HepG2 (cell line): ENCODE data around the gene L3MBTL4. TPM values are rescaled to one million over a fixed set of nuclear protein-coding genes. Genes with fewer than 3 reads are reported as not detected.

Experiments
- ATAC-seq: fragments of 200-7000 bp; cut with Tn5 transposase; 3 replicates; pipeline ENCODE4 v1.9.1; 2020; ENCODE audit warnings: mild to moderate bottlenecking, moderate library complexity
- BruUV-seq: library from RNA; stranded (reverse); fragments of 400-500 nt; replicated peaks from 2 replicates; lab custom pipeline; 2021; lab: Mats Ljungman, UMichigan
- CTCF ChIA-PET: fragments of 300-600 bp; formaldehyde crosslinking; extraction: SDS; loops from one replicate; lab custom pipeline; 2021; ENCODE audit warnings: low total read pairs, inconsistent platforms, low intra/inter-chr PET ratio; lab: Yijun Ruan, JAX
- POLR2A ChIA-PET: fragments of 350-600 bp; sonication (Branson Sonifier 250); formaldehyde crosslinking; loops from one replicate; lab custom pipeline; 2020; ENCODE audit warnings: antibody characterized with exemption, inconsistent platforms; lab: Yijun Ruan, JAX
- DNase-seq: peaks from one replicate; pipeline ENCODE4 v3.0.0-alpha.2; 2015; ENCODE audit warnings: low spot score
- FAIRE-seq: peaks from 3 replicates; lab custom pipeline; 2011; peaks lifted over from hg19 to GRCh38; lab: Jason Lieb, UNC
- H2AFZ ChIP-seq: one replicate; pipeline ENCODE4 v1.6.1; 2011; ENCODE audit warnings: low read length, inconsistent platforms
- H3K27ac ChIP-seq: fragments of 300-600 bp; 3 replicates; pipeline ENCODE4 v1.8.0; 2011; ENCODE audit warnings: mixed run types, mild to moderate bottlenecking, mixed read lengths, low read length, inconsistent platforms; ENCODE audit not compliant: insufficient read depth; ENCODE audit errors: extremely low read length
- H3K27me3 ChIP-seq, 2 experiments: fragments of 200-600 bp in 1 of 2; 2 replicates in 1 of 2; 3 replicates in 1 of 2; pipeline versions ENCODE4 v1.6.0 to v1.8.0; 2011; ENCODE audit warnings: low read length in 2 of 2, mild to moderate bottlenecking in 2 of 2, moderate library complexity in 2 of 2, inconsistent platforms in 1 of 2; ENCODE audit not compliant: insufficient read depth in 2 of 2, control insufficient read depth in 1 of 2
- H3K36me3 ChIP-seq, 2 experiments: fragments of 200-600 bp in 1 of 2; replicated peaks in 1 of 2; 2 replicates in 1 of 2; 3 replicates in 1 of 2; pipeline versions ENCODE4 v1.5.1 to v1.8.0; 2011; ENCODE audit warnings: low read length in 2 of 2, inconsistent platforms in 1 of 2; ENCODE audit not compliant: insufficient read depth in 2 of 2, control insufficient read depth in 1 of 2
- H3K4me1 ChIP-seq: 2 replicates; pipeline ENCODE4 v1.5.1; 2012; ENCODE audit warnings: low read length, inconsistent platforms; ENCODE audit not compliant: insufficient read depth
- H3K4me2 ChIP-seq: 2 replicates; pipeline ENCODE4 v1.6.0; 2011; ENCODE audit warnings: low read depth, low read length, inconsistent platforms
- H3K4me3 ChIP-seq, 3 experiments: fragments of 200-600 bp in 1 of 3; sonication (generic), shearing (Covaris generic) in 1 of 3; replicated peaks in 1 of 3; 2 replicates each; pipeline ENCODE4 v1.5.1; 2011 to 2016; ENCODE audit warnings: low read length in 3 of 3, inconsistent platforms in 2 of 3, low read depth in 2 of 3, mild to moderate bottlenecking in 2 of 3, control low read depth in 1 of 3, mixed read lengths in 1 of 3; ENCODE audit not compliant: insufficient read depth in 1 of 3
- H3K79me2 ChIP-seq: one replicate; pipeline ENCODE4 v1.6.1; 2011; ENCODE audit warnings: low read length, inconsistent platforms; ENCODE audit not compliant: insufficient read depth
- H3K9ac ChIP-seq: 2 replicates; pipeline ENCODE4 v1.6.0; 2011; ENCODE audit warnings: mild to moderate bottlenecking, low read depth, low read length, inconsistent platforms; ENCODE audit not compliant: insufficient read depth
- H3K9me3 ChIP-seq: 2 replicates; pipeline ENCODE4 v1.5.1; 2012; ENCODE audit warnings: mild to moderate bottlenecking, low read length
- H4K20me1 ChIP-seq: 2 replicates; pipeline ENCODE4 v1.6.0; 2011; ENCODE audit warnings: inconsistent platforms, mild to moderate bottlenecking, low read length, moderate library complexity; ENCODE audit not compliant: insufficient read depth
- IRF1 ChIP-seq: sonication (generic); formaldehyde crosslinking; IDR thresholded peaks from 2 replicates; pipeline ENCODE4 v1.4.0; 2020; ENCODE audit warnings: low read depth, mild to moderate bottlenecking, missing genetic modification reagents
- PHF5A ChIP-seq: IDR thresholded peaks from one replicate; pipeline ENCODE4 v1.6.1; 2018; ENCODE audit warnings: low read depth, missing genetic modification reagents; ENCODE audit not compliant: unreplicated experiment
- ZBTB21 ChIP-seq: sonication (generic); formaldehyde crosslinking; IDR thresholded peaks from 2 replicates; pipeline ENCODE4 v1.4.0; 2020; ENCODE audit warnings: missing genetic modification reagents
- ZNF460 ChIP-seq: sonication (generic); formaldehyde crosslinking; IDR thresholded peaks from 2 replicates; pipeline ENCODE4 v1.5.1; 2020; ENCODE audit warnings: missing genetic modification reagents, mild to moderate bottlenecking, borderline replicate concordance
- WGBS: methylation state at CpG from one replicate; pipeline ENCODE4 v1.1.6; 2017; ENCODE audit warnings: low lambda C conversion rate; 5-methylcytosine and 5-hydroxymethylcytosine counted together
- in situ Hi-C: cut with HindIII; loops from 2 replicates; pipeline ENCODE4 v1.10.0; 2017; ENCODE audit warnings: low pct_unique_long_range_greater_than_20kb; ENCODE audit not compliant: extremely low pct_ligation_motif_present
- intact Hi-C: fragments of 100-400 bp; cut with micrococcal nuclease; formaldehyde crosslinking; loops from one replicate; pipeline ENCODE4 v1.10.0; 2022; ENCODE audit not compliant: unreplicated experiment
- polyA plus RNA-seq, 8 experiments: library from polyadenylated mRNA; depleted of rRNA in 3 of 8; stranded (reverse) in 7 of 8; unstranded in 1 of 8; fragments of >200 nt; fragmentation: Illumina TruSeq in 4 of 8; extraction: Trizol in 4 of 8; gene quantifications; 2 replicates each; pipeline versions ENCODE4 v1.2.1 to v1.2.3, GENCODE V29; 2011 to 2016; ENCODE audit warnings: low read depth in 4 of 8, missing spikeins in 1 of 8, mixed read lengths in 1 of 8; ENCODE audit not compliant: insufficient read depth in 1 of 8
- total RNA-seq, 5 experiments: library from RNA; depleted of rRNA; stranded (reverse); fragments of >200 nt; fragmentation: Illumina TruSeq; extraction: Trizol; gene quantifications; 2 replicates each; pipeline ENCODE4 v1.2.3, GENCODE V29; 2016; ENCODE audit warnings: low read depth in 1 of 5

L3MBTL4 gene
- total and polyA plus RNA-seq, 2 of the 13 experiments (the other 11 are each of a cell fraction or from before 2014, with no cell fraction given) = 10.8 to 13.3 TPM

GRCh38 chr18:6222271-6222670 lies 192.4 kb downstream of the L3MBTL4 start:
- FAIRE-seq (no peak), ATAC-seq (no peak), DNase-seq (no peak)
- Histone ChIP-seq H4K20me1 (no peaks in the 10 kb centered on the region), H2AFZ (no peak overlapping the region), H3K9ac (no peak overlapping the region), H3K9me3 (no peaks in the 10 kb centered on the region), H3K4me1 (no peaks in the 10 kb centered on the region), H3K4me3 (no peak overlapping the region), H3K4me2 (no peak overlapping the region), H3K27me3 (no peaks in the 10 kb centered on the region), H3K79me2 (no peaks in the 10 kb centered on the region), H3K36me3 (peaks cover 3 to 15% of the 10 kb centered on the region in 2 experiments; a peak in 3 of 5 replicates), H3K27ac (no peak overlapping the region)
- TF ChIP-seq PHF5A = no peak
- no peak for TF ChIP-seq ZNF460 (CRISPR knock-in tag)
- ChIA-PET CTCF (no interaction called here), POLR2A (no interaction called here)
- in situ Hi-C loops (no loop called here), intact Hi-C loops (no loop called here)
- WGBS = 96% methylated on average over 4 of the region's 4 CpGs
- no TSS peak for BruUV-seq

DNA sequence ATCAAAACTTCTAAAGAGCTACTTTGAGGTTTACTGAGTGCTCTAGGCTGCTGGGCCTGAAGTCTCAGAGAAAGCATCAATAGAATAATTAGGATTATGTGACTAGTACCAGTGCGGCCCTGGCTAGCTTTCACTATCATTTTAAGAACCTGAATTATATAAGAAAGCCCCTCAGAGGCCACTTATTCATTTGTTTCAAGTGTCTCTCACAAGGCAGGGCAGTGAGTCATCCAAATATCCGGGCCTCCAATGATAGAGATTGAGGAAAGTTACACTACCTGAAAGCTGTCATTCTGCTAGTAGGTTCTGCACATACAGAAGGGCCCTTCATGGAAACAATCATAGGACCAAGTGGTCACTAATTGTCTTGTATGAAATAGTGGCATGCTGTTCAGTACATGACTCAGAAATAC lies 193.1 kb downstream of the L3MBTL4 start:
- Histone ChIP-seq H3K9me3 (no peaks in the 10 kb centered on the region), H3K79me2 (no peaks in the 10 kb centered on the region), H3K4me2 (no peak overlapping the region), H3K9ac (no peak overlapping the region), H2AFZ (no peak overlapping the region), H3K36me3 (peaks cover 4 to 16% of the 10 kb centered on the region in 2 experiments; a peak in 3 of 5 replicates), H3K27me3 (no peaks in the 10 kb centered on the region), H3K4me3 (no peak overlapping the region), H3K27ac (no peak overlapping the region), H3K4me1 (no peaks in the 10 kb centered on the region), H4K20me1 (no peaks in the 10 kb centered on the region)
- ATAC-seq (no peak), DNase-seq (no peak), FAIRE-seq (no peak)
- no TSS peak for BruUV-seq
- 90% methylated on average over 2 of the region's 2 CpGs for WGBS
- intact Hi-C loops (no loop called here), in situ Hi-C loops (no loop called here)
- POLR2A ChIA-PET = no interaction called here
- CTCF ChIA-PET = no interaction called here
- no peak for TF ChIP-seq IRF1 (CRISPR knock-in tag)
- no peak for TF ChIP-seq ZBTB21 (CRISPR knock-in tag)
